ENCODE measurements around the gene PCDHGA12.

DNA sequence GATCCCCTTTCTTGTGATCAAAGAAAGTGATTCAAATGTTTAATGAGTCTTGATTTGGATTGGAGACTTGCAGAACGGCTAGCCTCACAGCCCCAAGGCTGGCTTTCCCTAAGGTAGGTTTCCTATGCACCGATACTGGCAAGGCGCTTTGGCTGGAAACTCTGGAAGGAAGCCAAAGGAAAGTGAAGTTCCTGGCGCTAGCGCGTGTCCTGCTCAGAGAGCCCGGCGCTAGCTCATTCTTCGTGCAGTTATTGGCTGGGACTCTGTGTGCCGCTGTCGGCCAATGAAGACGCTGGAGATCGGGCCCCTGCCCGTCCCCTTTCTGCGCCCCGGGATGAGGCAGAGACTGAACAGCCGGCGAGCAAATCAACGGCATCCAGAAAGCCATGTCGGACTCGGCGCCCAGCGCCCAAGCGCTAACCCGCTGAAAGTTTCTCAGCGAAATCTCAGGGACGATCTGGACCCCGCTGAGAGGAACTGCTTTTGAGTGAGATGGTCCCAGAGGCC lies 45.4 kb downstream of the PCDHGA12 start, which contains the start of gene PCDHGC3:
- TF ChIP-seq CTCF (IDR thresholded peaks at IDR 0.05; ENCODE audit: poor library complexity) = peak; percentile 38
- no peak for TF ChIP-seq EZH2 (IDR thresholded peaks at IDR 0.05; ENCODE audit: borderline replicate concordance)
- no peak for TF ChIP-seq EZH2phosphoT487 (IDR thresholded peaks at IDR 0.05; ENCODE audit: low read depth, severe bottlenecking, unreplicated experiment)
